ENCODE data around the gene GNRHR. TPM values are rescaled to one million over a fixed set of nuclear protein-coding genes. Genes with fewer than 3 reads are reported as not detected.

The GNRHR gene
- total RNA-seq = not detected

- no peak for TF ChIP-seq CTCF (IDR thresholded peaks at IDR 0.05)
- TF ChIP-seq POLR2A (IDR thresholded peaks at IDR 0.05) = no peak
- DNase-seq (ENCODE audit: low spot score in 2 of 2) = no peak
- intact Hi-C loops (cut with DNase I; ENCODE audit: low total_unique reads) = no loop called here
- 93 to 98% methylated on average over 3 of the region's 3 CpGs for WGBS, 2 donors
- no peak within 1 kb of the TSS for H3K4me3 ChIP-seq (ENCODE audit: low read depth, poor library complexity, severe bottlenecking)
These were observed at the start of gene GNRHR for GRCh38 chr4:67754288-67754687. GNRHR (minus strand) TSS chr4:67754388; CDS start chr4:67754335, 53 bp downstream.

- intact Hi-C loops (cut with DNase I; ENCODE audit: low total_unique reads) = no loop called here
- DNase-seq (ENCODE audit: low spot score in 2 of 2) = no peak
- TF ChIP-seq CTCF (IDR thresholded peaks at IDR 0.05) (no peak), POLR2A (IDR thresholded peaks at IDR 0.05) (no peak)
- no peak overlapping the region for H3K4me3 ChIP-seq (ENCODE audit: low read depth, poor library complexity, severe bottlenecking)
These were observed 42.6 kb upstream of the GNRHR start for GRCh38 chr4:67796810-67797209.

DNA sequence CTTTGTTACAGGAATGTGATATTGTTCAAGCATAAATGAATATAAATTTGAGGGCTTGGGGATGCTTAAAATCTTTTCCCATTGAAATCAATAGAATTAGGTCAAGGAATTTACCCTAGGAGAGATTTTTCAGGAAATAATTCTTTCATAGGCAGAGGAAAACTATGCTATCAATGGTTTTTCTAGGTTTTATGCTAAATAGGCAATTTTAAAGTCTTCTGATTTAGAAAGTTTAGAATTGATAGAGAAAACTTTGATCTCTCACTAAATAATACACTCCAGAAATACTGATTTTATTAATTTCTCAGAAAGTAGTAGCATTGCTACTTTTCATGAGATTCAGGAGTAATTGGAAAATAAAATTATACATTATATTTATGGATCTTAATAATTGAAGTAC lies 36.5 kb upstream of the GNRHR start:
- TF ChIP-seq POLR2A (IDR thresholded peaks at IDR 0.05) = no peak
- no peak for TF ChIP-seq CTCF (IDR thresholded peaks at IDR 0.05)
- DNase-seq (ENCODE audit: low spot score in 2 of 2) = no peak
- intact Hi-C loops (cut with DNase I; ENCODE audit: low total_unique reads) = no loop called here

DNA sequence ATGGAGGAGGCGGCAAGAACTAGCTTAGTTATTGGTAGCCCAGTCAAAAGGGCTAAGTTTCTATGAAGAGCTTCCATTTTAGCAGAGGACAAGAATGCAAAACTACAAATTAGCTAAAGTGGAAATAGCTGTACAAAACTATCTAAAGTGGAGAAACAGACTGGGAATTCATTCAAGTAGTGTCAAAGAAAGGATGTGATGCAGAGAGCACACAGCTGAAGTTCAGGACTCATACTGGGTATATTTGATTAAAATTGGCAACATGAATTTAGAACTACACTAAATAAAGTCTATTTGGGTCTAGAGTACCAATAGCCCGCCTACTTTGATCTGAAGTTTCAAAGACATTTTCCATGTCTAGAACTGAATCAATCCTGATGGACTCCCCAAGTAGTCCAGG lies 33.1 kb upstream of the GNRHR start:
- intact Hi-C loops (cut with DNase I; ENCODE audit: low total_unique reads) = no loop called here
- DNase-seq (ENCODE audit: low spot score in 2 of 2) = no peak
- H3K4me3 ChIP-seq (ENCODE audit: low read depth, poor library complexity, severe bottlenecking) = no peak overlapping the region
- 98 to 100% methylated on average over 2 of the region's 2 CpGs for WGBS, 2 donors
- TF ChIP-seq POLR2A (IDR thresholded peaks at IDR 0.05) = no peak
- no peak for TF ChIP-seq CTCF (IDR thresholded peaks at IDR 0.05)

More for the DNA sequence above, 36.5 kb upstream of the GNRHR start:
- no peak overlapping the region for H3K4me3 ChIP-seq (ENCODE audit: low read depth, poor library complexity, severe bottlenecking)

GRCh38 chr4:67785528-67785927 lies 31.3 kb upstream of the GNRHR start:
- 79 to 80% methylated on average over 2 of the region's 2 CpGs for WGBS, 2 donors
- DNase-seq (ENCODE audit: low spot score in 2 of 2) = no peak
- TF ChIP-seq CTCF (IDR thresholded peaks at IDR 0.05) = no peak
- TF ChIP-seq POLR2A (IDR thresholded peaks at IDR 0.05) = no peak
- no peak overlapping the region for H3K4me3 ChIP-seq (ENCODE audit: low read depth, poor library complexity, severe bottlenecking)
- intact Hi-C loops (cut with DNase I; ENCODE audit: low total_unique reads) = no loop called here

DNA sequence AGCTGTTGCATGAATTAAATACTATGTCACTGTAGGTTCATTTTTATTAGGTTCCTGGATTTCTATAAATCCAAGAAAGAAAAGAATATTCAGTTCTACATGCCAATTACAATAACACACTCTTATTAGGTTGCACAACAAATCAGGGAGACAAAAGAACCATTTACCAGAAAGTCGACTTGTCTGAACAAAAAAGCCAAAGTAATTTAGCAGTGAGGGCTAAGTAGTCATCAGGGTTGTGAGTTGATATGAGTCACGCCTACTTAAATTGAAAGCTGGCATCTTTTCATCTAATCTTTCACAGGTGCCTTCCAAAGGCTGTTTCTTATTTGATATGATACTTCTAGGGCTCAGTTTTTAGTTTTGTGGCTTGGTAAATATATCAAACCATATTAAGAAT lies 25.4 kb upstream of the GNRHR start:
- no peak for TF ChIP-seq POLR2A (IDR thresholded peaks at IDR 0.05)
- no peak for TF ChIP-seq CTCF (IDR thresholded peaks at IDR 0.05)
- 33 to 40% methylated on average over 2 of the region's 2 CpGs for WGBS, 2 donors
- no peak overlapping the region for H3K4me3 ChIP-seq (ENCODE audit: low read depth, poor library complexity, severe bottlenecking)
- no peak for DNase-seq (ENCODE audit: low spot score in 2 of 2)
- intact Hi-C loops (cut with DNase I; ENCODE audit: low total_unique reads) = no loop called here
